ENCODE results near the gene PIK3C2A.

DNA sequence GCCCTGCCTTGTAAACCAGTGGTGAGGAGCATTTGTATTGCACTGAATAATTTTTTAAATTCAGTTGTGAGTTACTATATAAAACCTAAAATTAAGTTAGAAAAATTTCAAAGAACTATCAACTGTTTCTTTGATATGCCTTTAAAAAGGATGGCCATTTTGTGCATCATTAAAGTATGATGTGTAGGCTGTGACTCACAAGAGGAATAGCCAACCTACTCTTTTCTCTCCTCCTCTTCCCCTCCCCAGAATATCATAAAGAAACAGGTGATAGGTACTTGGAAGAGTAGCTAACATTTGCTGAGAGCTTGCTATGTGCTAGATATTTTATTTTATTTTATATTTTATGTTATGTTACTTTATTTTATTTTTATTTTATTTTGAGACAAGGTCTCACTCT is 10.6 kb upstream of the PIK3C2A start:
- TF ChIP-seq, protein P1, sequence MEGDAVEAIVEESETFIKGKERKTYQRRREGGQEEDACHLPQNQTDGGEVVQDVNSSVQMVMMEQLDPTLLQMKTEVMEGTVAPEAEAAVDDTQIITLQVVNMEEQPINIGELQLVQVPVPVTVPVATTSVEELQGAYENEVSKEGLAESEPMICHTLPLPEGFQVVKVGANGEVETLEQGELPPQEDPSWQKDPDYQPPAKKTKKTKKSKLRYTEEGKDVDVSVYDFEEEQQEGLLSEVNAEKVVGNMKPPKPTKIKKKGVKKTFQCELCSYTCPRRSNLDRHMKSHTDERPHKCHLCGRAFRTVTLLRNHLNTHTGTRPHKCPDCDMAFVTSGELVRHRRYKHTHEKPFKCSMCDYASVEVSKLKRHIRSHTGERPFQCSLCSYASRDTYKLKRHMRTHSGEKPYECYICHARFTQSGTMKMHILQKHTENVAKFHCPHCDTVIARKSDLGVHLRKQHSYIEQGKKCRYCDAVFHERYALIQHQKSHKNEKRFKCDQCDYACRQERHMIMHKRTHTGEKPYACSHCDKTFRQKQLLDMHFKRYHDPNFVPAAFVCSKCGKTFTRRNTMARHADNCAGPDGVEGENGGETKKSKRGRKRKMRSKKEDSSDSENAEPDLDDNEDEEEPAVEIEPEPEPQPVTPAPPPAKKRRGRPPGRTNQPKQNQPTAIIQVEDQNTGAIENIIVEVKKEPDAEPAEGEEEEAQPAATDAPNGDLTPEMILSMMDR (IDR thresholded peaks at IDR 0.05): no peak
- no peak for TF ChIP-seq POLR2A (IDR thresholded peaks at IDR 0.05)
